Endothelial cell of umbilical vein (primary cell): ENCODE data around the gene MDGA2. TPM values are rescaled to one million over a fixed set of nuclear protein-coding genes. Genes with fewer than 3 reads are reported as not detected.

Experiments
- BruUV-seq: library from RNA; stranded (reverse); fragments of 400-500 nt; replicated peaks from 2 replicates; lab custom pipeline; 2021; lab: Mats Ljungman, UMichigan
- CTCF ChIA-PET: fragments of 300-600, 350-600 bp; sonication (Branson Sonifier 250); formaldehyde crosslinking; loops from one replicate; lab custom pipeline; 2021; ENCODE audit warnings: antibody characterized with exemption, inconsistent platforms; lab: Charles Lee
- POLR2A ChIA-PET: fragments of 300-600, 350-600 bp; sonication (Branson Sonifier 250); formaldehyde crosslinking; loops from one replicate; lab custom pipeline; 2021; ENCODE audit warnings: antibody characterized with exemption, inconsistent platforms; lab: Charles Lee
- DNase-seq: peaks from one replicate; pipeline ENCODE4 v3.0.0-alpha.2; 2011; ENCODE audit warnings: low read depth, low spot score
- FAIRE-seq: peaks from 2 replicates; lab custom pipeline; 2011; peaks lifted over from hg19 to GRCh38; lab: Jason Lieb, UNC
- H2AFZ ChIP-seq: 2 replicates; pipeline ENCODE4 v1.6.0; 2012; ENCODE audit warnings: low read depth, low read length, control low read depth, inconsistent platforms
- H3K27ac ChIP-seq: 2 replicates; pipeline ENCODE4 v1.5.1; 2011; ENCODE audit warnings: low read depth, mild to moderate bottlenecking, control low read depth, low read length, moderate library complexity; ENCODE audit not compliant: insufficient read depth
- H3K27me3 ChIP-seq, 2 experiments: 2 replicates each; pipeline versions ENCODE4 v1.6.0 to v1.6.1; 2011; ENCODE audit warnings: low read length in 2 of 2, mixed read lengths in 1 of 2; ENCODE audit not compliant: control insufficient read depth in 2 of 2, insufficient read depth in 2 of 2
- H3K36me3 ChIP-seq, 2 experiments: 2 replicates in 1 of 2; 3 replicates in 1 of 2; pipeline ENCODE4 v1.5.1; 2011; ENCODE audit warnings: low read length in 2 of 2, mild to moderate bottlenecking in 1 of 2, moderate library complexity in 1 of 2; ENCODE audit not compliant: control insufficient read depth in 2 of 2, insufficient read depth in 2 of 2; ENCODE audit errors: extremely low read depth in 1 of 2
- H3K4me1 ChIP-seq: 3 replicates; pipeline ENCODE4 v1.5.1; 2011; ENCODE audit warnings: mild to moderate bottlenecking, low read length; ENCODE audit not compliant: control insufficient read depth, insufficient read depth; ENCODE audit errors: extremely low read depth
- H3K4me2 ChIP-seq: 2 replicates; pipeline ENCODE4 v1.6.1; 2011; ENCODE audit warnings: low read length, control low read depth, mixed read lengths; ENCODE audit not compliant: insufficient read depth
- H3K4me3 ChIP-seq, 3 experiments: fragments of 200-600 bp in 1 of 3; sonication (generic), shearing (Covaris generic) in 1 of 3; replicated peaks in 1 of 3; 2 replicates each; pipeline ENCODE4 v1.5.1; 2011 to 2016; ENCODE audit warnings: control low read depth in 3 of 3, low read length in 3 of 3, mild to moderate bottlenecking in 2 of 3, inconsistent platforms in 1 of 3, low read depth in 1 of 3, moderate library complexity in 1 of 3; ENCODE audit not compliant: insufficient read depth in 1 of 3
- H3K79me2 ChIP-seq: 2 replicates; pipeline ENCODE4 v1.6.0; 2012; ENCODE audit warnings: low read length, inconsistent platforms; ENCODE audit not compliant: control insufficient read depth, insufficient read depth
- H3K9ac ChIP-seq: replicated peaks from 2 replicates; pipeline ENCODE3; 2011; ENCODE audit warnings: low read length, control low read depth; ENCODE audit not compliant: insufficient read depth; ENCODE audit errors: extremely low read depth
- H3K9me1 ChIP-seq: replicated peaks from 3 replicates; pipeline ENCODE4 v1.6.0; 2011; ENCODE audit warnings: mild to moderate bottlenecking, low read length; ENCODE audit not compliant: control insufficient read depth, insufficient read depth; ENCODE audit errors: extremely low read depth
- H3K9me3 ChIP-seq: replicated peaks from 2 replicates; pipeline ENCODE4 v1.5.1; 2012; ENCODE audit warnings: low read length, inconsistent platforms; ENCODE audit not compliant: control insufficient read depth, insufficient read depth
- H4K20me1 ChIP-seq: replicated peaks from 2 replicates; pipeline ENCODE3; 2011; ENCODE audit warnings: mild to moderate bottlenecking, low read length; ENCODE audit not compliant: control insufficient read depth, insufficient read depth; ENCODE audit errors: extremely low read depth
- CTCF ChIP-seq, 2 donors: IDR thresholded peaks; 1 replicate in 1 of 2; 2 replicates in 1 of 2; pipeline ENCODE4 v1.5.1; 2011; ENCODE audit warnings: low read length in 2 of 2, mild to moderate bottlenecking in 2 of 2, moderate library complexity in 2 of 2, control low read depth in 1 of 2, inconsistent platforms in 1 of 2, low read depth in 1 of 2; ENCODE audit not compliant: insufficient read depth in 1 of 2; ENCODE audit errors: extremely low read depth in 1 of 2
- EZH2 ChIP-seq: IDR thresholded peaks from 2 replicates; pipeline ENCODE4 v1.6.1; 2012; ENCODE audit warnings: borderline replicate concordance, low read depth, mild to moderate bottlenecking, moderate library complexity, low read length, inconsistent platforms; ENCODE audit not compliant: severe bottlenecking
- FOS ChIP-seq: IDR thresholded peaks from 2 replicates; pipeline ENCODE4 v1.6.1; 2011; ENCODE audit warnings: mild to moderate bottlenecking, low read length, moderate library complexity, borderline replicate concordance; ENCODE audit not compliant: insufficient read depth
- GATA2 ChIP-seq: IDR thresholded peaks from 2 replicates; pipeline ENCODE4 v1.7.0; 2011; ENCODE audit warnings: low read depth, mild to moderate bottlenecking, moderate library complexity, mixed read lengths, low read length; ENCODE audit not compliant: insufficient read length, insufficient read depth
- JUN ChIP-seq: IDR thresholded peaks from 2 replicates; pipeline ENCODE4 v1.6.1; 2011; ENCODE audit warnings: borderline replicate concordance, low read depth; ENCODE audit not compliant: insufficient read length, insufficient read depth
- MAX ChIP-seq: IDR thresholded peaks from 2 replicates; pipeline ENCODE4 v1.6.1; 2011; ENCODE audit not compliant: insufficient read depth, insufficient read length
- MYC ChIP-seq: IDR thresholded peaks from one replicate; pipeline ENCODE4 v1.6.1; 2011; ENCODE audit warnings: mild to moderate bottlenecking, low read depth, low read length
- POLR2A ChIP-seq: IDR thresholded peaks from 2 replicates; pipeline ENCODE4 v1.6.1; 2012; ENCODE audit warnings: low read depth, mild to moderate bottlenecking, control low read depth, low read length
- POLR2AphosphoS5 ChIP-seq: IDR thresholded peaks from 2 replicates; pipeline ENCODE4 v1.6.1; 2012; ENCODE audit warnings: low read depth, mild to moderate bottlenecking, control low read depth, low read length, moderate library complexity; ENCODE audit not compliant: insufficient read depth
- dilution Hi-C: fragments of 300-500 bp; cut with MboI; formaldehyde crosslinking; loops from one replicate; pipeline ENCODE4 v1.15.0; 2019; ENCODE audit warnings: low sequenced_read_pairs; ENCODE audit not compliant: extremely low pct_ligation_motif_present
- intact Hi-C: fragments of 100-400 bp; cut with micrococcal nuclease; formaldehyde crosslinking; loops from one replicate; pipeline ENCODE4 v1.10.0; 2022
- polyA plus RNA-seq, 4 experiments: library from polyadenylated mRNA; depleted of rRNA in 3 of 4; stranded (reverse) in 3 of 4; unstranded in 1 of 4; fragments of >200 nt; gene quantifications; 2 replicates each; pipeline versions ENCODE4 v1.2.1 to v1.2.3, GENCODE V29; 2011 to 2012; ENCODE audit warnings: missing spikeins in 1 of 4
- total RNA-seq: library from RNA; stranded (reverse); gene quantifications from 2 replicates; pipeline ENCODE4 v1.2.3, GENCODE V29; 2021

Gene MDGA2
- total and polyA plus RNA-seq, 2 donors (not counting 3 experiments of a cell fraction or from before 2014, with no cell fraction given): not detected

- Histone ChIP-seq H2AFZ (no peak overlapping the region), H3K4me1 (no peaks in the 10 kb centered on the region), H3K4me3 (no peak overlapping the region), H3K4me2 (no peak overlapping the region), H3K36me3 (no peaks in the 10 kb centered on the region), H3K79me2 (no peaks in the 10 kb centered on the region), H3K9me3 (no peaks in the 10 kb centered on the region), H3K9me1 (no peaks in the 10 kb centered on the region), H4K20me1 (no peaks in the 10 kb centered on the region), H3K9ac (no peak overlapping the region), H3K27me3 (no peaks in the 10 kb centered on the region), H3K27ac (no peak overlapping the region)
- intact Hi-C loops: no loop called here
- CTCF ChIA-PET: no interaction called here
- BruUV-seq: no TSS peak
- FAIRE-seq: no peak
- no peak for DNase-seq
- POLR2A ChIA-PET: no interaction called here
- dilution Hi-C loops: no loop called here
- TF ChIP-seq GATA2 (no peak), MAX (no peak), MYC (no peak), POLR2AphosphoS5 (no peak), FOS (no peak), EZH2 (no peak), CTCF (IDR thresholded peaks at IDR 0.05; ENCODE audit: extremely low read depth in 1 of 2, insufficient read depth in 1 of 2, low read depth in 1 of 2, low read length in 2 of 2) (no peak), JUN (no peak), POLR2A (no peak)
These were observed 780.9 kb downstream of the MDGA2 start for GRCh38 chr14:46894476-46894875.
